GM12878 (cell line): ENCODE results near the gene CALD1. TPM values are rescaled to one million over a fixed set of nuclear protein-coding genes. Genes with fewer than 3 reads are reported as not detected.

ENCODE experiments used
- ATAC-seq: fragments of 200-7000 bp; cut with Tn5 transposase; 3 replicates; pipeline ENCODE4 v1.9.1; 2020; ENCODE audit warnings: mild to moderate bottlenecking, moderate library complexity
- BruUV-seq: library from RNA; stranded (reverse); fragments of 400-500 nt; replicated peaks from 2 replicates; lab custom pipeline; 2021; lab: Mats Ljungman, UMichigan
- CTCF ChIA-PET: fragments of 300-600 bp; sonication (Branson Sonifier 250); formaldehyde crosslinking; extraction: SDS; loops from one replicate; lab custom pipeline; 2021; ENCODE audit warnings: inconsistent platforms; lab: Yijun Ruan, JAX
- POLR2A ChIA-PET: fragments of 350-600 bp; formaldehyde crosslinking; extraction: SDS; loops from one replicate; lab custom pipeline; 2021; ENCODE audit warnings: inconsistent platforms; lab: Charles Lee
- RAD21 ChIA-PET: fragments of 300-600 bp; sonication (Branson Sonifier 250); formaldehyde crosslinking; loops from one replicate; lab custom pipeline; 2023; ENCODE audit warnings: antibody characterized with exemption; ENCODE audit not compliant: unreplicated experiment; lab: Charles Lee
- SMC1A ChIA-PET: fragments of 300-600 bp; sonication (Branson Sonifier 250); formaldehyde crosslinking; loops from one replicate; lab custom pipeline; 2023; ENCODE audit not compliant: unreplicated experiment, uncharacterized antibody; lab: Charles Lee
- DNase-seq: peaks from one replicate; pipeline ENCODE4 v3.0.0-alpha.2; 2011; ENCODE audit warnings: low read depth, low spot score
- FAIRE-seq: peaks from 3 replicates; lab custom pipeline; 2011; peaks lifted over from hg19 to GRCh38; lab: Jason Lieb, UNC
- H2AFZ ChIP-seq: 2 replicates; pipeline ENCODE4 v1.6.0; 2011; ENCODE audit warnings: low read depth, low read length, control low read depth; ENCODE audit not compliant: control insufficient read depth
- H3K27ac ChIP-seq: 2 replicates; pipeline ENCODE4 v1.5.1; 2011; ENCODE audit warnings: control low read depth; ENCODE audit not compliant: control insufficient read depth, insufficient read depth
- H3K27me3 ChIP-seq, 2 experiments: replicated peaks in 1 of 2; 2 replicates each; pipeline versions ENCODE4 v1.6.0 to v1.6.1; 2011; ENCODE audit warnings: low read length in 1 of 2; ENCODE audit not compliant: control insufficient read depth in 2 of 2, insufficient read depth in 2 of 2
- H3K36me3 ChIP-seq, 2 experiments: 2 replicates each; pipeline ENCODE4 v1.5.1; 2011; ENCODE audit warnings: low read length in 1 of 2; ENCODE audit not compliant: control insufficient read depth in 2 of 2, insufficient read depth in 2 of 2
- H3K4me1 ChIP-seq: 2 replicates; pipeline ENCODE4 v1.6.1; 2011; ENCODE audit warnings: mild to moderate bottlenecking, low read length, moderate library complexity, mixed read lengths; ENCODE audit not compliant: control insufficient read depth, insufficient read depth
- H3K4me2 ChIP-seq: 2 replicates; pipeline ENCODE4 v1.6.0; 2011; ENCODE audit warnings: control low read depth; ENCODE audit not compliant: control insufficient read depth, insufficient read depth
- H3K4me3 ChIP-seq: fragments of 200-600 bp; sonication (generic); 2 replicates; pipeline ENCODE4 v1.5.1; 2016
- H3K79me2 ChIP-seq: 2 replicates; pipeline ENCODE4 v1.6.0; 2011; ENCODE audit warnings: low read length; ENCODE audit not compliant: control insufficient read depth, insufficient read depth
- H3K9ac ChIP-seq: 2 replicates; pipeline ENCODE4 v1.8.0; 2011; ENCODE audit warnings: low read length, control low read depth, mixed read lengths; ENCODE audit not compliant: control insufficient read depth, insufficient read depth
- H3K9me3 ChIP-seq: replicated peaks from 3 replicates; pipeline ENCODE4 v1.5.1; 2011; ENCODE audit warnings: mild to moderate bottlenecking, low read length; ENCODE audit not compliant: control insufficient read depth, insufficient read depth
- H4K20me1 ChIP-seq: 2 replicates; pipeline ENCODE4 v1.6.0; 2011; ENCODE audit not compliant: control insufficient read depth, insufficient read depth
- FOXK2 ChIP-seq: fragments of 450-650 bp; IDR thresholded peaks from 2 replicates; pipeline ENCODE4 v1.6.1; 2017; ENCODE audit warnings: mild to moderate bottlenecking, moderate library complexity
- NRF1 ChIP-seq: conservative IDR thresholded peaks from 2 replicates; pipeline ENCODE4 v1.6.1; 2011; ENCODE audit warnings: mild to moderate bottlenecking, low read depth, low read length, improper control_type of control experiment
- POLR2A ChIP-seq: IDR thresholded peaks from 2 replicates; pipeline ENCODE4 v1.6.1; 2011; ENCODE audit warnings: low read depth, mild to moderate bottlenecking, low read length
- SMARCA5 ChIP-seq: fragments of 450-650 bp; IDR thresholded peaks from 2 replicates; pipeline ENCODE4 v1.6.1; 2017; ENCODE audit warnings: mild to moderate bottlenecking
- WGBS: methylation state at CpG from one replicate; pipeline ENCODE4 v1.1.6; 2016; ENCODE audit warnings: low lambda C conversion rate; ENCODE audit not compliant: insufficient replicate concordance, insufficient coverage; ENCODE audit errors: missing lambda C conversion rate; 5-methylcytosine and 5-hydroxymethylcytosine counted together
- in situ Hi-C: fragments of 300-500 bp; cut with MboI; formaldehyde crosslinking; loops from 9 replicates; pipeline ENCODE4 v1.14.3; 2018; ENCODE audit warnings: mixed read lengths
- intact Hi-C: fragments of 100-400 bp; cut with micrococcal nuclease; formaldehyde crosslinking; loops from one replicate; pipeline ENCODE4 v1.14.2; 2022; ENCODE audit not compliant: unreplicated experiment
- polyA plus RNA-seq, 11 experiments: library from polyadenylated mRNA; depleted of rRNA in 4 of 11; unstranded in 6 of 11; stranded (reverse) in 5 of 11; fragments of >200 nt; fragmentation: Nextera tagmentation in 4 of 11; fragmentation: Illumina TruSeq in 1 of 11; extraction: Ambion mirVana in 4 of 11; extraction: Trizol in 1 of 11; gene quantifications; 1 replicate in 1 of 11; 2 replicates in 10 of 11; pipeline versions ENCODE4 v1.2.1 to v1.2.3, GENCODE V29; 2011 to 2016; ENCODE audit warnings: inconsistent platforms in 2 of 11, missing spikeins in 2 of 11, low read depth in 1 of 11
- total RNA-seq, 4 experiments: library from RNA; depleted of rRNA in 3 of 4; stranded (reverse); fragments of >200 nt in 3 of 4; fragmentation: Illumina TruSeq in 1 of 4; extraction: Trizol in 1 of 4; gene quantifications; 2 replicates each; pipeline versions ENCODE4 v1.2.1 to v1.2.3, GENCODE V29; 2013 to 2021
- TF ChIP-seq, protein P1 (sequence below): IDR thresholded peaks from 2 replicates; pipeline ENCODE4 v1.6.1; 2012; ENCODE audit warnings: mild to moderate bottlenecking, low read depth, low read length

Gene CALD1
- total and polyA plus RNA-seq, 10 of the 15 experiments (the other 5 are each of a cell fraction or from before 2014, with no cell fraction given): 0.03 to 1.3 (median 0.22) TPM

DNA sequence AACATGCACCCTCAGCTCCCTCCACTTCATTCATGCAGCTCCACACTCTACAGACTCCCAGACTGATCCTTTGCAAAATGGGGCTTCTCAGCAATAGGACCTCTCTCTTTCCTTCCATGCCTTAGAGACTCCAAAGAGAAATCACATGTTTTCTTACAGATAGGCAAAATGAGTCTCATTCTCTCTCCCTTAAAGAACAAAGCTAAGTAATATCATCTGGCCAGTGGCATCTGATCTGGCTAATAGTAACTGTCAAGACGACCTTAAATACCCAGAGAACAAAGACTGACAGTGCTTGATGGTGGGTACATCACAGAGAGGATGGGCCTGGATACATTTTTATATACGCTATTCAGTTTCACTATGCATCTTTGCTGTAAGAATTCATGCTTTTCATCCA is 43.1 kb upstream of the CALD1 start:
- FAIRE-seq (no peak), ATAC-seq (no peak), DNase-seq (no peak)
- CTCF ChIA-PET: interaction anchor here (1.0 to 2.9 kb wide), 2 partner anchors 12 to 47 kb away, joined by 3 to 9 read pairs; no protein-coding TSS in a partner anchor
- TF ChIP-seq SMARCA5 (no peak), POLR2A (no peak), FOXK2 (no peak), NRF1 (no peak)
- TF ChIP-seq, protein P1, sequence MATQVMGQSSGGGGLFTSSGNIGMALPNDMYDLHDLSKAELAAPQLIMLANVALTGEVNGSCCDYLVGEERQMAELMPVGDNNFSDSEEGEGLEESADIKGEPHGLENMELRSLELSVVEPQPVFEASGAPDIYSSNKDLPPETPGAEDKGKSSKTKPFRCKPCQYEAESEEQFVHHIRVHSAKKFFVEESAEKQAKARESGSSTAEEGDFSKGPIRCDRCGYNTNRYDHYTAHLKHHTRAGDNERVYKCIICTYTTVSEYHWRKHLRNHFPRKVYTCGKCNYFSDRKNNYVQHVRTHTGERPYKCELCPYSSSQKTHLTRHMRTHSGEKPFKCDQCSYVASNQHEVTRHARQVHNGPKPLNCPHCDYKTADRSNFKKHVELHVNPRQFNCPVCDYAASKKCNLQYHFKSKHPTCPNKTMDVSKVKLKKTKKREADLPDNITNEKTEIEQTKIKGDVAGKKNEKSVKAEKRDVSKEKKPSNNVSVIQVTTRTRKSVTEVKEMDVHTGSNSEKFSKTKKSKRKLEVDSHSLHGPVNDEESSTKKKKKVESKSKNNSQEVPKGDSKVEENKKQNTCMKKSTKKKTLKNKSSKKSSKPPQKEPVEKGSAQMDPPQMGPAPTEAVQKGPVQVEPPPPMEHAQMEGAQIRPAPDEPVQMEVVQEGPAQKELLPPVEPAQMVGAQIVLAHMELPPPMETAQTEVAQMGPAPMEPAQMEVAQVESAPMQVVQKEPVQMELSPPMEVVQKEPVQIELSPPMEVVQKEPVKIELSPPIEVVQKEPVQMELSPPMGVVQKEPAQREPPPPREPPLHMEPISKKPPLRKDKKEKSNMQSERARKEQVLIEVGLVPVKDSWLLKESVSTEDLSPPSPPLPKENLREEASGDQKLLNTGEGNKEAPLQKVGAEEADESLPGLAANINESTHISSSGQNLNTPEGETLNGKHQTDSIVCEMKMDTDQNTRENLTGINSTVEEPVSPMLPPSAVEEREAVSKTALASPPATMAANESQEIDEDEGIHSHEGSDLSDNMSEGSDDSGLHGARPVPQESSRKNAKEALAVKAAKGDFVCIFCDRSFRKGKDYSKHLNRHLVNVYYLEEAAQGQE: no peak
- BruUV-seq: no TSS peak
- in situ Hi-C loops (no loop called here), intact Hi-C loops (no loop called here)
- POLR2A ChIA-PET: no interaction called here
- Histone ChIP-seq H3K9ac (no peak overlapping the region), H4K20me1 (no peaks in the 10 kb centered on the region), H3K9me3 (no peaks in the 10 kb centered on the region), H2AFZ (no peak overlapping the region), H3K4me2 (no peak overlapping the region), H3K4me3 (no peak overlapping the region), H3K27me3 (no peaks in the 10 kb centered on the region), H3K36me3 (no peaks in the 10 kb centered on the region), H3K4me1 (no peaks in the 10 kb centered on the region), H3K79me2 (no peaks in the 10 kb centered on the region), H3K27ac (no peak overlapping the region)
- WGBS: 52% methylated on average over 2 of the region's 2 CpGs
- SMC1A ChIA-PET: interaction anchor here (0.6 to 3.0 kb wide), 2 partner anchors 9 to 10 kb away, joined by 3 to 8 read pairs; no protein-coding TSS in a partner anchor
- RAD21 ChIA-PET: interaction anchor here (1.0 kb wide), 1 partner anchor 16 kb away, joined by 3 read pairs; no protein-coding TSS in a partner anchor
